Endothelial cell of umbilical vein (primary cell): ENCODE data around the gene ADAM23. TPM values are rescaled to one million over a fixed set of nuclear protein-coding genes. Genes with fewer than 3 reads are reported as not detected.

ENCODE experiments used
- BruUV-seq: library from RNA; stranded (reverse); fragments of 400-500 nt; replicated peaks from 2 replicates; lab custom pipeline; 2021; lab: Mats Ljungman, UMichigan
- CTCF ChIA-PET: fragments of 300-600, 350-600 bp; sonication (Branson Sonifier 250); formaldehyde crosslinking; loops from one replicate; lab custom pipeline; 2021; ENCODE audit warnings: antibody characterized with exemption, inconsistent platforms; lab: Charles Lee
- POLR2A ChIA-PET: fragments of 300-600, 350-600 bp; sonication (Branson Sonifier 250); formaldehyde crosslinking; loops from one replicate; lab custom pipeline; 2021; ENCODE audit warnings: antibody characterized with exemption, inconsistent platforms; lab: Charles Lee
- DNase-seq: peaks from one replicate; pipeline ENCODE4 v3.0.0-alpha.2; 2011; ENCODE audit warnings: low read depth, low spot score
- FAIRE-seq: peaks from 2 replicates; lab custom pipeline; 2011; peaks lifted over from hg19 to GRCh38; lab: Jason Lieb, UNC
- H2AFZ ChIP-seq: 2 replicates; pipeline ENCODE4 v1.6.0; 2012; ENCODE audit warnings: low read depth, low read length, control low read depth, inconsistent platforms
- H3K27ac ChIP-seq: 2 replicates; pipeline ENCODE4 v1.5.1; 2011; ENCODE audit warnings: low read depth, mild to moderate bottlenecking, control low read depth, low read length, moderate library complexity; ENCODE audit not compliant: insufficient read depth
- H3K27me3 ChIP-seq, 2 experiments: 2 replicates each; pipeline versions ENCODE4 v1.6.0 to v1.6.1; 2011; ENCODE audit warnings: low read length in 2 of 2, mixed read lengths in 1 of 2; ENCODE audit not compliant: control insufficient read depth in 2 of 2, insufficient read depth in 2 of 2
- H3K36me3 ChIP-seq, 2 experiments: 2 replicates in 1 of 2; 3 replicates in 1 of 2; pipeline ENCODE4 v1.5.1; 2011; ENCODE audit warnings: low read length in 2 of 2, mild to moderate bottlenecking in 1 of 2, moderate library complexity in 1 of 2; ENCODE audit not compliant: control insufficient read depth in 2 of 2, insufficient read depth in 2 of 2; ENCODE audit errors: extremely low read depth in 1 of 2
- H3K4me1 ChIP-seq: 3 replicates; pipeline ENCODE4 v1.5.1; 2011; ENCODE audit warnings: mild to moderate bottlenecking, low read length; ENCODE audit not compliant: control insufficient read depth, insufficient read depth; ENCODE audit errors: extremely low read depth
- H3K4me2 ChIP-seq: 2 replicates; pipeline ENCODE4 v1.6.1; 2011; ENCODE audit warnings: low read length, control low read depth, mixed read lengths; ENCODE audit not compliant: insufficient read depth
- H3K4me3 ChIP-seq, 3 experiments: fragments of 200-600 bp in 1 of 3; sonication (generic), shearing (Covaris generic) in 1 of 3; replicated peaks in 1 of 3; 2 replicates each; pipeline ENCODE4 v1.5.1; 2011 to 2016; ENCODE audit warnings: control low read depth in 3 of 3, low read length in 3 of 3, mild to moderate bottlenecking in 2 of 3, inconsistent platforms in 1 of 3, low read depth in 1 of 3, moderate library complexity in 1 of 3; ENCODE audit not compliant: insufficient read depth in 1 of 3
- H3K79me2 ChIP-seq: 2 replicates; pipeline ENCODE4 v1.6.0; 2012; ENCODE audit warnings: low read length, inconsistent platforms; ENCODE audit not compliant: control insufficient read depth, insufficient read depth
- H3K9ac ChIP-seq: replicated peaks from 2 replicates; pipeline ENCODE3; 2011; ENCODE audit warnings: low read length, control low read depth; ENCODE audit not compliant: insufficient read depth; ENCODE audit errors: extremely low read depth
- H3K9me1 ChIP-seq: replicated peaks from 3 replicates; pipeline ENCODE4 v1.6.0; 2011; ENCODE audit warnings: mild to moderate bottlenecking, low read length; ENCODE audit not compliant: control insufficient read depth, insufficient read depth; ENCODE audit errors: extremely low read depth
- H3K9me3 ChIP-seq: replicated peaks from 2 replicates; pipeline ENCODE4 v1.5.1; 2012; ENCODE audit warnings: low read length, inconsistent platforms; ENCODE audit not compliant: control insufficient read depth, insufficient read depth
- H4K20me1 ChIP-seq: replicated peaks from 2 replicates; pipeline ENCODE3; 2011; ENCODE audit warnings: mild to moderate bottlenecking, low read length; ENCODE audit not compliant: control insufficient read depth, insufficient read depth; ENCODE audit errors: extremely low read depth
- EZH2 ChIP-seq: IDR thresholded peaks from 2 replicates; pipeline ENCODE4 v1.6.1; 2012; ENCODE audit warnings: borderline replicate concordance, low read depth, mild to moderate bottlenecking, moderate library complexity, low read length, inconsistent platforms; ENCODE audit not compliant: severe bottlenecking
- FOS ChIP-seq: IDR thresholded peaks from 2 replicates; pipeline ENCODE4 v1.6.1; 2011; ENCODE audit warnings: mild to moderate bottlenecking, low read length, moderate library complexity, borderline replicate concordance; ENCODE audit not compliant: insufficient read depth
- GATA2 ChIP-seq: IDR thresholded peaks from 2 replicates; pipeline ENCODE4 v1.7.0; 2011; ENCODE audit warnings: low read depth, mild to moderate bottlenecking, moderate library complexity, mixed read lengths, low read length; ENCODE audit not compliant: insufficient read length, insufficient read depth
- JUN ChIP-seq: IDR thresholded peaks from 2 replicates; pipeline ENCODE4 v1.6.1; 2011; ENCODE audit warnings: borderline replicate concordance, low read depth; ENCODE audit not compliant: insufficient read length, insufficient read depth
- MYC ChIP-seq: IDR thresholded peaks from one replicate; pipeline ENCODE4 v1.6.1; 2011; ENCODE audit warnings: mild to moderate bottlenecking, low read depth, low read length
- POLR2A ChIP-seq: IDR thresholded peaks from 2 replicates; pipeline ENCODE4 v1.6.1; 2012; ENCODE audit warnings: low read depth, mild to moderate bottlenecking, control low read depth, low read length
- POLR2AphosphoS5 ChIP-seq: IDR thresholded peaks from 2 replicates; pipeline ENCODE4 v1.6.1; 2012; ENCODE audit warnings: low read depth, mild to moderate bottlenecking, control low read depth, low read length, moderate library complexity; ENCODE audit not compliant: insufficient read depth
- dilution Hi-C: fragments of 300-500 bp; cut with MboI; formaldehyde crosslinking; loops from one replicate; pipeline ENCODE4 v1.15.0; 2019; ENCODE audit warnings: low sequenced_read_pairs; ENCODE audit not compliant: extremely low pct_ligation_motif_present
- intact Hi-C: fragments of 100-400 bp; cut with micrococcal nuclease; formaldehyde crosslinking; loops from one replicate; pipeline ENCODE4 v1.10.0; 2022
- polyA plus RNA-seq, 4 experiments: library from polyadenylated mRNA; depleted of rRNA in 3 of 4; stranded (reverse) in 3 of 4; unstranded in 1 of 4; fragments of >200 nt; gene quantifications; 2 replicates each; pipeline versions ENCODE4 v1.2.1 to v1.2.3, GENCODE V29; 2011 to 2012; ENCODE audit warnings: missing spikeins in 1 of 4
- total RNA-seq: library from RNA; stranded (reverse); gene quantifications from 2 replicates; pipeline ENCODE4 v1.2.3, GENCODE V29; 2021
- TF ChIP-seq, protein P1 (sequence below): IDR thresholded peaks from 2 replicates; pipeline ENCODE4 v1.6.1; 2011; ENCODE audit not compliant: insufficient read depth, insufficient read length
- TF ChIP-seq, protein P2 (sequence below), 2 donors: IDR thresholded peaks; 1 replicate in 1 of 2; 2 replicates in 1 of 2; pipeline ENCODE4 v1.5.1; 2011; ENCODE audit warnings: low read length in 2 of 2, mild to moderate bottlenecking in 2 of 2, moderate library complexity in 2 of 2, control low read depth in 1 of 2, inconsistent platforms in 1 of 2, low read depth in 1 of 2; ENCODE audit not compliant: insufficient read depth in 1 of 2; ENCODE audit errors: extremely low read depth in 1 of 2

The ADAM23 gene
- total and polyA plus RNA-seq, 2 donors (not counting 3 experiments of a cell fraction or from before 2014, with no cell fraction given) = 20.6 to 38.5 TPM

DNA sequence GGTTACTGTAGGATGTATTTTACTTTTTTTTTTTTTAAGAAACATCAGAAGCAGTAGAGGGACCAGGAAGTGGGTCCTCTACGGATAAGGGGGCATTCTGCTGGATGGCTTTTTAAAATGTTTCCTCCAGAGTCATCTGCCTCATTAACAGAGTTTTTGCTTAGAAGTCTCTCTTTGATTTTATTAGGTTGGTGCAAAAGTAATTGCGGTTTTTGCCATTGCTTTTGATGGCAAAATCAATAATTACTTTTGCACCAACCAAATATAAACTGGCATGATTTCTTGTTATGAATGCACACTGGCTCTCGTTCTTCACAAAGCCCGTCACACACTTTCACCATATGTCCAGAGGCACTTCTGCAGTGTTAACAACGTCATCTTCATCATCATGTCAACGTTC, 130.5 kb downstream of the ADAM23 start:
- no peak overlapping the region for H3K4me2 ChIP-seq
- H3K9ac ChIP-seq = no peak overlapping the region
- no peaks in the 10 kb centered on the region for H3K36me3 ChIP-seq
- POLR2A ChIA-PET = no interaction called here
- H3K27ac ChIP-seq = no peak overlapping the region
- H3K9me1 ChIP-seq = no peaks in the 10 kb centered on the region
- no peak for TF ChIP-seq POLR2AphosphoS5
- TF ChIP-seq POLR2A = no peak
- TF ChIP-seq, protein P1, sequence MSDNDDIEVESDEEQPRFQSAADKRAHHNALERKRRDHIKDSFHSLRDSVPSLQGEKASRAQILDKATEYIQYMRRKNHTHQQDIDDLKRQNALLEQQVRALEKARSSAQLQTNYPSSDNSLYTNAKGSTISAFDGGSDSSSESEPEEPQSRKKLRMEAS = no peak
- no peak for TF ChIP-seq EZH2
- TF ChIP-seq FOS = no peak
- no peak for TF ChIP-seq MYC
- no peak for TF ChIP-seq GATA2
- TF ChIP-seq JUN = no peak
- TF ChIP-seq, protein P2, sequence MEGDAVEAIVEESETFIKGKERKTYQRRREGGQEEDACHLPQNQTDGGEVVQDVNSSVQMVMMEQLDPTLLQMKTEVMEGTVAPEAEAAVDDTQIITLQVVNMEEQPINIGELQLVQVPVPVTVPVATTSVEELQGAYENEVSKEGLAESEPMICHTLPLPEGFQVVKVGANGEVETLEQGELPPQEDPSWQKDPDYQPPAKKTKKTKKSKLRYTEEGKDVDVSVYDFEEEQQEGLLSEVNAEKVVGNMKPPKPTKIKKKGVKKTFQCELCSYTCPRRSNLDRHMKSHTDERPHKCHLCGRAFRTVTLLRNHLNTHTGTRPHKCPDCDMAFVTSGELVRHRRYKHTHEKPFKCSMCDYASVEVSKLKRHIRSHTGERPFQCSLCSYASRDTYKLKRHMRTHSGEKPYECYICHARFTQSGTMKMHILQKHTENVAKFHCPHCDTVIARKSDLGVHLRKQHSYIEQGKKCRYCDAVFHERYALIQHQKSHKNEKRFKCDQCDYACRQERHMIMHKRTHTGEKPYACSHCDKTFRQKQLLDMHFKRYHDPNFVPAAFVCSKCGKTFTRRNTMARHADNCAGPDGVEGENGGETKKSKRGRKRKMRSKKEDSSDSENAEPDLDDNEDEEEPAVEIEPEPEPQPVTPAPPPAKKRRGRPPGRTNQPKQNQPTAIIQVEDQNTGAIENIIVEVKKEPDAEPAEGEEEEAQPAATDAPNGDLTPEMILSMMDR (IDR thresholded peaks at IDR 0.05; ENCODE audit: extremely low read depth in 1 of 2, insufficient read depth in 1 of 2, low read depth in 1 of 2, low read length in 2 of 2) = no peak
- no peaks in the 10 kb centered on the region for H3K9me3 ChIP-seq
- no peak overlapping the region for H3K4me3 ChIP-seq
- no peaks in the 10 kb centered on the region for H4K20me1 ChIP-seq
- CTCF ChIA-PET = no interaction called here
- no peaks in the 10 kb centered on the region for H3K4me1 ChIP-seq
- dilution Hi-C loops (no loop called here), intact Hi-C loops (no loop called here)
- no peaks in the 10 kb centered on the region for H3K79me2 ChIP-seq
- DNase-seq = no peak
- no peak overlapping the region for H2AFZ ChIP-seq
- no TSS peak for BruUV-seq
- FAIRE-seq = no peak
- no peaks in the 10 kb centered on the region for H3K27me3 ChIP-seq
